DMS 273 (cell line): Measurements from ENCODE around the gene ARHGAP15.

Experiments
- DNase-seq: peaks from one replicate; lab custom pipeline; 2025; ENCODE audit not compliant: unreplicated experiment; lab: John Stamatoyannopoulos, UW

Gene ARHGAP15

DNA sequence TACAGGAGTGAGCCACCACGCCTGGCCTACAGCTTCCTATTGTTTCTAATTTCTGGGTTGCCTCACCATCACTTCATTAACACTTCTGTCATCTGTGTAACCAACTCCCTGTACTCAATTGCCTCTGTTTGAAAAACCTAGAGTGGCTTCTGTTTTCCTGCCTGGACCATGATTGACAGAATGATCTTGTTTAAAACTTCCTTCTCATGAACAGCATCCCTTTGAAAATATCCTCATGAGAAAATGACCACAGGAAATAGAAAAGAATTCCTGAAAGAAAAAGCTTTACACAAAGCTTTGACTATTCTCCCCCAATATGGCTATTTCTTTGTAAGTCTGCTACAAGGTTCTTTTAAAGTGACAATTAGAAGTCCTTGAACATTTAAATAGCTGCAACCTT is 672.3 kb downstream of the ARHGAP15 start:
- no peak for DNase-seq

GRCh38 chr2:143802242-143802641 is 673.0 kb downstream of the ARHGAP15 start:
- no peak for DNase-seq

- no peak for DNase-seq
Observed at GRCh38 chr2:143802871-143803650, 673.8 kb downstream of the ARHGAP15 start.

GRCh38 chr2:143803936-143804335 is 674.7 kb downstream of the ARHGAP15 start:
- DNase-seq: no peak

- DNase-seq: no peak
Observed at GRCh38 chr2:143805666-143806065, 676.4 kb downstream of the ARHGAP15 start.

DNA sequence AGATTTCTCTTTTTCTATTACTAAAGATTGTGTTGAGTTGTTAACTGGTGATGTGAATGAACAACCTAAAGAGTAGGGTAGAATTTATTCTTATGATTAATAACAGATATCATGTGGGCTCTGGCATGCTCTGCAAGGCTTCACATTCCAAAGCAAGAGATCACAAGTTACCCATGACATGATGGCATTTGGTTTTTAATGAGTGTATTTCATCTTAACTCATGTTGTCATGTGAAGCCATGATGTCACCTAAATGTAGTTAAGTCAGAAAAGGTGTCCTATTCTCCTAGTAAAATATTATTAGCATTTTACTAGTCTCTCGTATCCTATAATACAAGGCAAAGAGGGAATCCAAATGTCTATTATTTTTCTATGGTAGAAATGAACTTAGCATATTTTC is 678.0 kb downstream of the ARHGAP15 start:
- DNase-seq: no peak

GRCh38 chr2:143807671-143808070 is 678.5 kb downstream of the ARHGAP15 start:
- DNase-seq: no peak

DNA sequence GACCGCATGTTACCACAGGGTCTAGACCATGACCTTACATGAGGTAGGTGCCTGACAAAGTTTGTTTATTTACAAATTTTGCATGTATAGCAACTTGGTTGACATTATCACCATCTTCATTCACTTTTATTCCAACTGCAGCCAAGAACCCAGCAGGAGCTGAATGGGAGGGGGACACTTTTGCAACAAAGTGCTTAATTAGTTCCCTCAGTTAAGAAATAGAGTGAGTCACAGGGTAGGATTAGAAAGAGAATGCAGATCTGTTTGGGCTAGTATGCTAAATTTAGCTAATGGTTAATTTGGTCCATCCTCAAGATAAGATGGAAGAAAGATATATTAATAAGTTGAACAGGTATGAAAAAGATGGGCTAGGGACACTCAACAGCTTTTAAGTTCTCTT is 678.9 kb downstream of the ARHGAP15 start:
- no peak for DNase-seq

- DNase-seq: no peak
Observed at GRCh38 chr2:143815082-143815481, 685.9 kb downstream of the ARHGAP15 start.

DNA sequence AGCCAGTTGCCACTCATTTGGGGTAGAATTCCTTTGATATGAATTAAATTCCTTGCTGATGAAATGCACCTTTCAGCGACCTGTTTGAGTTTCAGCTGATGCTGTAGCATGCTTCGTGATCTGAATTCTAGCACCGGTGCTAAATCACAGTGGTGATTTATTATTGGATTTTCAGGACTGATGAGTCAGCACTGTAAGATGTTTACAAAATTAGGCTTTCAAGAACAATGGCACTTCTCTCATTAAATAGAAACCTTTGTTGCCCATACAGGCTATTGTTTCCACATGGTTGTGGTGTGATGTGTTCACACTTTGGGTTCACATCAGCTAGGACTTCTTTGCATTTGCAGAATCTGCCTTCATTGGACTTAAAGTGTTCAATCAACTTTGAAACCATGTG is 687.7 kb downstream of the ARHGAP15 start:
- no peak for DNase-seq
